Measurements from ENCODE around the gene CBLB. TPM values are rescaled to one million over a fixed set of nuclear protein-coding genes. Genes with fewer than 3 reads are reported as not detected.

Gene CBLB
- total RNA-seq (2014; rRNA removed) (20.0 and 23.9 TPM in 2 replicates), Bru-seq, nascent RNA (percentile 97 among the genes with signal in this experiment), BruChase-seq, experiment 1, labeled RNA remaining after a 6-hour chase (percentile 81 among the genes with signal in this experiment), BruChase-seq, experiment 2, labeled RNA remaining after a 2-hour chase (percentile 93 among the genes with signal in this experiment)
- long read RNA-seq, full-length matches to known transcripts = 9 of 80 reads
- long read RNA-seq, partial matches to known transcripts = 38 of 80 reads
- long read RNA-seq, other reads (novel, unspliced or antisense) = 33 of 80 reads

GRCh38 chr3:105868742-105869530 is at the start of gene CBLB:
Gene CBLB, minus strand, starts transcription at chr3:105869012. Its CDS starts 1,435 bp downstream, at chr3:105867577.
- Histone ChIP-seq H3K79me2 (ENCODE audit: low read length) (peaks cover 47% of the 10 kb centered on the region), H3K9ac (ENCODE audit: low read length) (peak within 1 kb of the TSS; percentile 90), H3K4me3 (ENCODE audit: low read length) (peak within 1 kb of the TSS; percentile 96), H3K9me2 (replicated peaks; ENCODE audit: low read length) (no peaks in the 10 kb centered on the region), H2AFZ (ENCODE audit: low read length) (peak within 1 kb of the TSS; percentile 91), H3K36me3 (ENCODE audit: low read depth, low read length) (peaks cover 4% of the 10 kb centered on the region; the same call in 1 of the 2 replicates), H3K4me2 (ENCODE audit: low read length) (peak within 1 kb of the TSS; percentile 90), H3F3A (ENCODE audit: low read length, unreplicated experiment) (no peaks in the 10 kb centered on the region), H3K27me3 (ENCODE audit: low read length) (no peaks in the 10 kb centered on the region), H4K20me1 (ENCODE audit: low read length) (no peaks in the 10 kb centered on the region), H3K9me3 (ENCODE audit: low read length) (no peaks in the 10 kb centered on the region), H3K27ac (ENCODE audit: low read length) (peak within 1 kb of the TSS; percentile 61), H3K4me1 (ENCODE audit: insufficient read depth, low read length) (peaks cover 43% of the 10 kb centered on the region)
- DNase-seq (peak; percentile 97), ATAC-seq (peak; percentile 83)
- TF ChIP-seq CTCF (conservative IDR thresholded peaks at IDR 0.05; ENCODE audit: low read depth, low read length) (no peak), EZH2 (IDR thresholded peaks at IDR 0.05; ENCODE audit: low read length, unreplicated experiment) (no peak), EZH2phosphoT487 (IDR thresholded peaks at IDR 0.05; ENCODE audit: borderline replicate concordance, low read length) (no peak)
- no TSS peak for BruUV-seq (replicated peaks)
- ChIA-PET POLR2A (ENCODE audit: unreplicated experiment) (interaction anchor here (0.6 to 0.8 kb wide), 7 partner anchors 10 to 254 kb away, joined by 3 to 11 read pairs (median 3); no protein-coding TSS in a partner anchor), CTCF (no interaction called here)
- intact Hi-C loops (cut with micrococcal nuclease) = loop anchor here (1.0 to 10.0 kb wide), 13 partner anchors 38 to 858 kb away; no protein-coding TSS in a partner anchor

- Histone ChIP-seq H3K27me3 (ENCODE audit: low read length) (no peaks in the 10 kb centered on the region), H3K9me3 (ENCODE audit: low read length) (peaks cover 17% of the 10 kb centered on the region; the same call in 1 of the 2 replicates), H3K4me2 (ENCODE audit: low read length) (no peak overlapping the region), H3K36me3 (ENCODE audit: low read depth, low read length) (peaks cover 4% of the 10 kb centered on the region; the same call in 1 of the 2 replicates), H3K9ac (ENCODE audit: low read length) (no peak overlapping the region), H3K4me3 (ENCODE audit: low read length) (no peak overlapping the region), H2AFZ (ENCODE audit: low read length) (no peak overlapping the region), H3F3A (ENCODE audit: low read length, unreplicated experiment) (peaks cover 5% of the 10 kb centered on the region), H3K9me2 (replicated peaks; ENCODE audit: low read length) (no peaks in the 10 kb centered on the region), H3K79me2 (ENCODE audit: low read length) (no peaks in the 10 kb centered on the region), H3K27ac (ENCODE audit: low read length) (peak overlapping the region; percentile 92; the same call in 1 of the 2 replicates), H3K4me1 (ENCODE audit: insufficient read depth, low read length) (peaks cover 4% of the 10 kb centered on the region), H4K20me1 (ENCODE audit: low read length) (no peaks in the 10 kb centered on the region)
- intact Hi-C loops (cut with micrococcal nuclease) = loop anchor here (5.0 kb wide), 1 partner anchor 116 kb away; no protein-coding TSS in a partner anchor
- no peak for DNase-seq
- CTCF ChIA-PET = no interaction called here
- POLR2A ChIA-PET (ENCODE audit: unreplicated experiment) = no interaction called here
- TF ChIP-seq EZH2phosphoT487 (IDR thresholded peaks at IDR 0.05; ENCODE audit: borderline replicate concordance, low read length) = no peak
- TF ChIP-seq CTCF (conservative IDR thresholded peaks at IDR 0.05; ENCODE audit: low read depth, low read length) = no peak
- no peak for TF ChIP-seq EZH2 (IDR thresholded peaks at IDR 0.05; ENCODE audit: low read length, unreplicated experiment)
- BruUV-seq (replicated peaks) = no TSS peak
- ATAC-seq = no peak
Observed at GRCh38 chr3:105916767-105917166, 48.0 kb upstream of the CBLB start.

All from PC-3 (cell line).